Putamen (tissue), 1 donor: Measurements from ENCODE around the gene FAM180A.

Experiments
- DNase-seq: peaks from one replicate; pipeline ENCODE4 v3.0.0-alpha.2; 2016; ENCODE audit warnings: low spot score

Gene FAM180A

DNA sequence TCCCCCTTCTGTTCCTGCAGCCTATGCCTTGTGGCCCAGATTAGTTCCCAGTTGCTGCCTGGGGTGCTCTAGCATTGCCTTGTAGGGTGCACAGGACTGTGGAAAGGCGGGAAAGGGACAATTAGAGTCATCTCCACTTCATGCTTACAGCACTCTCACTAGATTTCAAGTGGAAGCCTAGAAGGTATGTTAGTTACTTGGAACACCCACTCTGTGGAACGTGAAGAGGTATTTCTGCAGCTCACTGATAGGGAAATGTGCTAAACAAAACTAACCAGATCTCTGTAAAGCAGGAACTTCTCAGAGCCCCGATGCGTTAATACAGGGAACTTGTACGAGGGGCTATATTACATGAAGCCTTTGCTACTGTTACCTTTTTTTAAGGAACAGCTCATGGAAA, 66.9 kb downstream of the FAM180A start:
- DNase-seq = no peak
